KOPT-K1 (cell line): ENCODE results near the gene HS3ST3B1.

ENCODE experiments used
- H3K27ac ChIP-seq: fragments of 200-600 bp; sonication (generic); 2 replicates; pipeline ENCODE4 v1.5.1; 2016; ENCODE audit warnings: antibody characterized with exemption, mild to moderate bottlenecking, low read depth, low read length; ENCODE audit not compliant: poor library complexity, severe bottlenecking
- H3K36me3 ChIP-seq: fragments of 200-600 bp; sonication (generic); 2 replicates; pipeline ENCODE4 v1.5.1; 2017; ENCODE audit warnings: antibody characterized with exemption, mild to moderate bottlenecking, low read length, moderate library complexity; ENCODE audit not compliant: insufficient read depth
- H3K9me3 ChIP-seq: fragments of 200-600 bp; sonication (generic); 2 replicates; pipeline ENCODE4 v1.5.1; 2017; ENCODE audit warnings: antibody characterized with exemption, low read length, mild to moderate bottlenecking; ENCODE audit not compliant: insufficient read depth, poor library complexity, severe bottlenecking

HS3ST3B1 gene

GRCh38 chr17:14298947-14299279 lies 2.0 kb upstream of the HS3ST3B1 start:
- H3K27ac ChIP-seq, result no peak overlapping the region
- no peaks in the 10 kb centered on the region for H3K36me3 ChIP-seq
- H3K9me3 ChIP-seq, result peaks cover 8% of the 10 kb centered on the region

- Histone ChIP-seq H3K9me3 (peaks cover 8% of the 10 kb centered on the region), H3K27ac (no peak overlapping the region)
Observed at GRCh38 chr17:14299280-14300141, 1.4 kb upstream of the HS3ST3B1 start.

GRCh38 chr17:14301279-14302090 lies 604 bp downstream of the HS3ST3B1 start:
- no peaks in the 10 kb centered on the region for H3K36me3 ChIP-seq
- H3K27ac ChIP-seq, result no peak overlapping the region
- peaks cover 8% of the 10 kb centered on the region for H3K9me3 ChIP-seq

More at GRCh38 chr17:14299280-14300141, 1.4 kb upstream of the HS3ST3B1 start:
- H3K36me3 ChIP-seq, result no peaks in the 10 kb centered on the region

GRCh38 chr17:14302091-14302430 lies 1.2 kb downstream of the HS3ST3B1 start:
- no peak overlapping the region for H3K27ac ChIP-seq
- H3K36me3 ChIP-seq, result no peaks in the 10 kb centered on the region

GRCh38 chr17:14302431-14303099 lies 1.7 kb downstream of the HS3ST3B1 start:
- Histone ChIP-seq H3K36me3 (no peaks in the 10 kb centered on the region), H3K27ac (no peak overlapping the region), H3K9me3 (peaks cover 8% of the 10 kb centered on the region)

More at GRCh38 chr17:14302091-14302430, 1.2 kb downstream of the HS3ST3B1 start:
- H3K9me3 ChIP-seq, result peaks cover 8% of the 10 kb centered on the region

GRCh38 chr17:14303343-14304221 lies 2.7 kb downstream of the HS3ST3B1 start:
- Histone ChIP-seq H3K9me3 (no peaks in the 10 kb centered on the region), H3K36me3 (no peaks in the 10 kb centered on the region), H3K27ac (no peak overlapping the region)

GRCh38 chr17:14304222-14304772 lies 3.4 kb downstream of the HS3ST3B1 start:
- Histone ChIP-seq H3K9me3 (no peaks in the 10 kb centered on the region), H3K27ac (no peak overlapping the region), H3K36me3 (no peaks in the 10 kb centered on the region)

- H3K27ac ChIP-seq, result no peak overlapping the region
Observed at GRCh38 chr17:14304773-14305517, 4.1 kb downstream of the HS3ST3B1 start.

GRCh38 chr17:14305785-14306496 lies 5.1 kb downstream of the HS3ST3B1 start:
- Histone ChIP-seq H3K9me3 (no peaks in the 10 kb centered on the region), H3K36me3 (no peaks in the 10 kb centered on the region), H3K27ac (no peak overlapping the region)

More at GRCh38 chr17:14304773-14305517, 4.1 kb downstream of the HS3ST3B1 start:
- Histone ChIP-seq H3K36me3 (no peaks in the 10 kb centered on the region), H3K9me3 (no peaks in the 10 kb centered on the region)

- H3K27ac ChIP-seq, result no peak overlapping the region
- H3K36me3 ChIP-seq, result no peaks in the 10 kb centered on the region
- H3K9me3 ChIP-seq, result no peaks in the 10 kb centered on the region
Observed at GRCh38 chr17:14306596-14306995, 5.7 kb downstream of the HS3ST3B1 start.

GRCh38 chr17:14307560-14308024 lies 6.7 kb downstream of the HS3ST3B1 start:
- Histone ChIP-seq H3K36me3 (no peaks in the 10 kb centered on the region), H3K9me3 (no peaks in the 10 kb centered on the region), H3K27ac (no peak overlapping the region)

GRCh38 chr17:14308636-14308964 lies 7.7 kb downstream of the HS3ST3B1 start:
- no peak overlapping the region for H3K27ac ChIP-seq
- no peaks in the 10 kb centered on the region for H3K36me3 ChIP-seq
- H3K9me3 ChIP-seq, result no peaks in the 10 kb centered on the region
